T-cell (primary cell): ENCODE results near the gene NYNRIN. TPM values are rescaled to one million over a fixed set of nuclear protein-coding genes. Genes with fewer than 3 reads are reported as not detected.

Source experiments
- ATAC-seq, 4 experiments: fragments of 200-7000 bp in 3 of 4; fragments of 150-1000 bp in 1 of 4; cut with Tn5 transposase; replicated peaks in 1 of 4; 1 replicate in 3 of 4; 2 replicates in 1 of 4; pipeline ENCODE4 v1.10.0; 2021; ENCODE audit warnings: moderate library complexity in 3 of 4, mild to moderate bottlenecking in 2 of 4, moderate number of reproducible peaks in 1 of 4
- CTCF ChIA-PET, 2 donors: fragments of 300-600 bp; sonication (Branson Sonifier 250); formaldehyde crosslinking; loops; one replicate each; lab custom pipeline; 2022; ENCODE audit warnings: antibody characterized with exemption in 2 of 2; lab: Charles Lee
- POLR2A ChIA-PET, 2 donors: fragments of 300-600 bp; sonication (Branson Sonifier 250); formaldehyde crosslinking; loops; one replicate each; lab custom pipeline; 2022; ENCODE audit warnings: antibody characterized with exemption in 2 of 2; lab: Charles Lee
- DNase-seq, 35 experiments: peaks; one replicate each; pipeline versions ENCODE4 v3.0.0 to v3.0.0-alpha.2; 2013 to 2023
- H3K27ac ChIP-seq: one replicate; pipeline ENCODE4 v1.5.1; 2013; ENCODE audit warnings: low read length
- H3K27me3 ChIP-seq, 2 experiments: replicated peaks in 1 of 2; 1 replicate in 1 of 2; 2 replicates in 1 of 2; pipeline versions ENCODE4 v1.6.1 to v1.7.0; 2013; ENCODE audit warnings: low read length in 1 of 2, mixed read lengths in 1 of 2; ENCODE audit not compliant: control insufficient read depth in 2 of 2, insufficient read depth in 2 of 2; ENCODE audit errors: extremely low read depth in 1 of 2
- H3K36me3 ChIP-seq, 2 donors: 1 replicate in 1 of 2; 2 replicates in 1 of 2; pipeline versions ENCODE4 v1.6.1 to v1.7.0; 2013; ENCODE audit warnings: low read length in 1 of 2; ENCODE audit not compliant: control insufficient read depth in 2 of 2, insufficient read depth in 1 of 2; ENCODE audit errors: extremely low read depth in 1 of 2
- H3K4me1 ChIP-seq, 2 experiments: 1 replicate in 1 of 2; 2 replicates in 1 of 2; pipeline versions ENCODE4 v1.6.1 to v1.7.0; 2013; ENCODE audit warnings: low read length in 2 of 2, mixed read lengths in 1 of 2; ENCODE audit not compliant: insufficient read depth in 2 of 2, control insufficient read depth in 1 of 2; ENCODE audit errors: extremely low read depth in 1 of 2
- H3K4me3 ChIP-seq, 2 donors: 1 replicate in 1 of 2; 2 replicates in 1 of 2; pipeline versions ENCODE4 v1.5.1 to v1.7.0; 2013; ENCODE audit warnings: mild to moderate bottlenecking in 2 of 2, low read length in 1 of 2, moderate library complexity in 1 of 2; ENCODE audit not compliant: control insufficient read depth in 1 of 2; ENCODE audit errors: extremely low read depth in 1 of 2
- H3K9me3 ChIP-seq: 2 replicates; pipeline ENCODE4 v1.7.0; 2013
- H3K27ac Mint-ChIP-seq, 2 donors: one replicate each; pipeline ENCODE4 v1.8.0; 2020 to 2021; ENCODE audit warnings: mild to moderate bottlenecking in 2 of 2, mixed read lengths in 2 of 2
- H3K27me3 Mint-ChIP-seq, 2 donors: one replicate each; pipeline ENCODE4 v1.8.0; 2021 to 2022; ENCODE audit warnings: mixed read lengths in 2 of 2
- H3K36me3 Mint-ChIP-seq: one replicate; pipeline ENCODE4 v1.8.0; 2021; ENCODE audit warnings: mixed read lengths
- H3K4me1 Mint-ChIP-seq, 3 donors: one replicate each; pipeline ENCODE4 v1.8.0; 2020 to 2022; ENCODE audit warnings: mixed read lengths in 3 of 3, mild to moderate bottlenecking in 1 of 3
- H3K4me3 Mint-ChIP-seq, 3 donors: one replicate each; pipeline ENCODE4 v1.8.0; 2020 to 2022; ENCODE audit warnings: mild to moderate bottlenecking in 3 of 3, mixed read lengths in 3 of 3, moderate library complexity in 3 of 3
- H3K9me3 Mint-ChIP-seq, 3 donors: one replicate each; pipeline ENCODE4 v1.8.0; 2020 to 2022; ENCODE audit warnings: mixed read lengths in 3 of 3
- WGBS: methylation state at CpG from one replicate; pipeline ENCODE4 v1.1.5; 2013; ENCODE audit warnings: missing lambda C conversion rate; ENCODE audit not compliant: insufficient coverage; 5-methylcytosine and 5-hydroxymethylcytosine counted together
- total RNA-seq, 35 experiments: library from RNA in 6 of 35; stranded (reverse) in 6 of 35; fragments of 120-200 nt in 1 of 35; gene quantifications; one replicate each; pipeline versions ENCODE4 v1.2.1 to v1.2.4 and lab custom pipeline; 2013 to 2026

Gene NYNRIN
- total RNA-seq, 5 donors from 2014 or later (not counting 1 experiment from before 2014, with no cell fraction given), result 0.28 to 0.95 (median 0.61) TPM

DNA sequence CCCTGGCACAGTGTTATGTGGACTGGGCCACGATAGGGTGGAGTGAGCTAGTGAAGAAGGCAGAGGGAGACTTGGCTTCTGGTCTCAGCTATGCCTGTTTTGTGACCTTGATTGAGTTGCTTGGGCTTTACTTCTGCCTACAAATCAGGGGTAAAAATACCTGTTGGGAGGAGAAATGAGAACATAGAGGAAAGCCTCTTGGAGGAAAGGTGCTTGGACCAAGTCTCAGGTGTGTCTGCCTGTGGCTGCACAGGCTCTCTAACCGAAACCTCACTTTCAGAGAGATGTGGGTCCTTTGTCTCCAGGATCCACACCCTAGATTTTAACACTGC lies 38.9 kb downstream of the NYNRIN start:
- POLR2A ChIA-PET, result interaction anchor here in 1 of 2 donors (1.1 kb wide), 1 partner anchor 195 kb away, joined by 3 read pairs; the partner anchor contains the start of gene TINF2
- CTCF ChIA-PET, result interaction anchor here (0.7 to 3.9 kb wide), 9 partner anchors 12 to 217 kb away, joined by 3 to 44 read pairs (median 4); partner anchors contain the start of genes ADCY4 (in 1 of the 2), RIPK3 (in 1 of the 2) and TINF2 (in 1 of the 2)
- H3K4me1 ChIP-seq, result peaks cover 20 to 36% of the 10 kb centered on the region in 2 experiments
- H3K36me3 ChIP-seq, result peaks cover 3 to 78% of the 10 kb centered on the region in 2 donors
- H3K4me1 Mint-ChIP-seq, result peaks cover 56 to 79% (median 65%) of the 10 kb centered on the region in 3 donors
- peak overlapping the region; percentile 39 for H3K27ac ChIP-seq
- H3K4me3 ChIP-seq, result no peak overlapping the region
- no peaks in the 10 kb centered on the region for H3K9me3 Mint-ChIP-seq
- no peaks in the 10 kb centered on the region for H3K27me3 Mint-ChIP-seq
- no peaks in the 10 kb centered on the region for H3K27me3 ChIP-seq
- DNase-seq (no peak), ATAC-seq (no peak)
- WGBS, result 83% methylated on average over 2 of the region's 2 CpGs
- H3K4me3 Mint-ChIP-seq, result peak overlapping the region in 1 of 3 donors; percentile 64
- H3K27ac Mint-ChIP-seq, result peak overlapping the region; percentile 78 to 84
- no peaks in the 10 kb centered on the region for H3K9me3 ChIP-seq
- H3K36me3 Mint-ChIP-seq, result peaks cover 53% of the 10 kb centered on the region

DNA sequence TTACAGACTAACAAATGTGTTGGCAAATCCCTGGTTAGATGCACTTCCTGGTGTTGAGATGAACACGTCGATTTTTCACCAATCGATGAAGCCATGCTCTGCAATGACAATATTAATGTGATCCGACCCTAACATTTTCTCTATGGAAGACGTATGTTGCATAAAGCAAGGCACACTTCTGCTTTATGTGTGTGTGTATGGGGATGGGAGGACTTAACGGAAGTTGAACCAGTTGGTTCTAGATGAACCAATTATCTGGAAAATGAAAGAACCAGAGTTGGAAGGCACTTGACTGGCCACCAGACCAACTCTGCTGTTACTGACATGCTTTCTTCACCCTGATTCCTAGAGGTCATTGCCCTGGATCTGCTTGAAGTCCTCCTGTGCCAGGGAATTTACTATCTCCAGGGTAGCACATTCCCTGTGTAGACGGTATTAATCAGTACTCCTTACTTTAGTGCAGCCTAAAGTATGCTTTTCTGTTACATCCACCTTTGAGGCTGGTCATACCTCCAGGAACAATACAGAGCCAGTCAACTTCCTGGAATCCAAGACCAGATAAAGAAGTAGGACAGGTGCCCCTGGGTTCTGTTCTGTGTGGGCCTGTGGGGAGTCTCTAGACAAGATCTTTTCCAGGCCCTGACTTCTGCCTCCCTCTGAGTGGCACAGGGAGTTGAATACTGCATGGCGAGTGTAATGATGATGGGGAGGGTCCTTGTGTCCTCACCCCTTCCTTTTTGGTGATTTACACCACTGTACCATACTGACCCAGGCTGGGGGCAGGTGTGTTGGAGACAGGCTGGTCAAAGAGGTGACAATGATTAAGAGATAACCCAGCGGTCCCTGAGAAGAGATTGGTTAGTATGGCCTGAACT lies 39.7 kb downstream of the NYNRIN start:
- peaks cover 20 to 39% of the 10 kb centered on the region in 2 experiments for H3K4me1 ChIP-seq
- CTCF ChIA-PET, result interaction anchor here (1.0 to 3.9 kb wide), 5 partner anchors 99 to 196 kb away, joined by 3 to 44 read pairs (median 6); partner anchors contain the start of genes ADCY4 (in 1 of the 2), RIPK3 (in 1 of the 2) and TINF2 (in 1 of the 2)

DNA sequence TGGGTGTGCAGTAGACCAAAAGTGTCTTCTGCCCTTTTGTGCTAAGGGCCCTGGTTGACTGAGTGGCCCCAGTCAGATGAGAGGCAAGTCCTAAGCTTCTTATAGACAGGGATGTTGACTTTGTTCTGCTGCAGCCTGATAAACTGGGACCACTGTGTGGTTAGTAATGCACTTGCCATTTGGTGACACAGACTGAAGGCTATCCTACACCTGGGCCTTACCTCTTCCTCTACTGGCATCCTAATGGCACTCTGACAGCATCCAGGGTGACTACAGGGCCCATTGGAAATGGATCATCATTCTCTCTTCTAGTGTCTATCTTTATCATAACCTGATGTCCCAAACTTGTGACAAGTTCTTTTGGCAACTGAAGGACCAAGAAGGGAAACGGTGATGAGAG lies 40.5 kb downstream of the NYNRIN start:
- H3K4me3 ChIP-seq, result no peak overlapping the region
- no peaks in the 10 kb centered on the region for H3K9me3 ChIP-seq
- DNase-seq (no peak), ATAC-seq (no peak)
- no peaks in the 10 kb centered on the region for H3K27me3 Mint-ChIP-seq
- ChIA-PET CTCF (interaction anchor here in 1 of 2 donors (1.4 kb wide), 1 partner anchor 8 kb away, joined by 3 read pairs; no protein-coding TSS in a partner anchor), POLR2A (interaction anchor here in 1 of 2 donors (0.7 kb wide), 1 partner anchor 330 kb away, joined by 3 read pairs; no protein-coding TSS in a partner anchor)
- no peak overlapping the region for H3K4me3 Mint-ChIP-seq
- WGBS, result no CpG with 5 or more reads among the region's 1 CpG
- no peak overlapping the region for H3K27ac ChIP-seq
- peak overlapping the region in 1 of 2 donors; percentile 75 for H3K27ac Mint-ChIP-seq
- H3K4me1 Mint-ChIP-seq, result peaks cover 62 to 76% (median 66%) of the 10 kb centered on the region in 3 donors
- no peaks in the 10 kb centered on the region for H3K27me3 ChIP-seq
- H3K36me3 Mint-ChIP-seq, result peaks cover 43% of the 10 kb centered on the region
- H3K36me3 ChIP-seq, result peaks cover 2 to 62% of the 10 kb centered on the region in 2 donors
- peaks cover 20 to 40% of the 10 kb centered on the region in 2 experiments for H3K4me1 ChIP-seq
- H3K9me3 Mint-ChIP-seq, result peaks cover 0 to 4% (median 0%) of the 10 kb centered on the region in 3 donors

More for the DNA sequence above, 39.7 kb downstream of the NYNRIN start:
- WGBS, result 61% methylated on average over 5 of the region's 9 CpGs
- Mint-ChIP-seq H3K27ac (peak overlapping the region; percentile 57 to 78), H3K4me3 (no peak overlapping the region), H3K9me3 (peaks cover 0 to 2% (median 0%) of the 10 kb centered on the region in 3 donors), H3K36me3 (peaks cover 48% of the 10 kb centered on the region), H3K4me1 (peaks cover 57 to 79% (median 66%) of the 10 kb centered on the region in 3 donors), H3K27me3 (no peaks in the 10 kb centered on the region)
- H3K27me3 ChIP-seq, result no peaks in the 10 kb centered on the region
- no peak for ATAC-seq
- POLR2A ChIA-PET, result interaction anchor here in 1 of 2 donors (0.6 to 1.1 kb wide), 2 partner anchors 8 to 196 kb away, joined by 3 read pairs; partner anchors contain the start of gene TINF2
- no peak for DNase-seq
- peaks cover 2 to 70% of the 10 kb centered on the region in 2 donors for H3K36me3 ChIP-seq
- H3K27ac ChIP-seq, result no peak overlapping the region
- no peak overlapping the region for H3K4me3 ChIP-seq
- no peaks in the 10 kb centered on the region for H3K9me3 ChIP-seq

DNA sequence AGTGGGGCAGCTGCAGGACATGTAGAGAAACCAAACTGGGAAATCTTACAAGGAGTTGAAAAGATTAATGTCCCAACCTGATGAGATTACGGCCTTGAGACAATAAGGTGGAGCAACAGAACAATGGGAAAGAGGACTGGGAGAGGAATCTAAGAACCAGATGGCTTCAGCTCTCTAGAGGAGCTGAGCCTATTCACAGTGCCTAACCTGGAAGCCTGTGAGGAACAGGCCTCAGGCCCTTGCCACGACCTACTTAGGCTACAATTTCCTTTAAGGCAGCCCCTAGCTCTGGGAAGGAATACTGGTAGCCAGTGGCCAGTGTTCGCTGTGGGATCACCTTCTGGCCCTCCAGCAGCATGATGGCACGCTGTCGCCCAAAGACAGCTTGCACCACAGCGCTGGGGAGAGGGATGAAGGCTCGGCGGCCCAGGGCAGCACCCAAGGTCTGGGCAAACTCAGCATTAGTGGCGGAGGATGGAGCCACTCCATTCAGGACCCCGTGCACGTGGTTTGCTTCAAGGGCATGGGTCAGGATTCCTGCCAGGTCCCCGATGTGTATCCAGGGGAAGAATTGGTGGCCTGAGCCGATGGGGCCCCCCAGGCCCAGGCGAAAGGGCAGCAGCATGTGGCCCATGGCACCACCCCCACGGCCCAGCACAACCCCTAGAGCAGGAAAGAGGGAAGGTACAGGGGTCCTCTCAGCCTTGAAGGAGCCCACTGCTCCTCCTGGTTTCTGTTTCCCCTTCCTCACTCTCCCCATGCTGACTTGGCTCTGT lies 41.2 kb downstream of the NYNRIN start:
- Histone ChIP-seq H3K27me3 (no peaks in the 10 kb centered on the region), H3K9me3 (no peaks in the 10 kb centered on the region), H3K27ac (no peak overlapping the region), H3K4me1 (peaks cover 20 to 40% of the 10 kb centered on the region in 2 experiments), H3K36me3 (peaks cover 2 to 56% of the 10 kb centered on the region in 2 donors), H3K4me3 (no peak overlapping the region)
- ATAC-seq (no peak), DNase-seq (no peak)
- 93% methylated on average over 12 of the region's 15 CpGs for WGBS
- peak overlapping the region in 2 of 3 donors; percentile 26 to 35 for H3K4me3 Mint-ChIP-seq
- H3K27me3 Mint-ChIP-seq, result no peaks in the 10 kb centered on the region
- ChIA-PET POLR2A (interaction anchor here in 1 of 2 donors (0.8 kb wide), 1 partner anchor 9 kb away, joined by 3 read pairs; no protein-coding TSS in a partner anchor), CTCF (interaction anchor here in 1 of 2 donors (1.4 kb wide), 1 partner anchor 8 kb away, joined by 3 read pairs; no protein-coding TSS in a partner anchor)
- H3K36me3 Mint-ChIP-seq, result peaks cover 41% of the 10 kb centered on the region
- peaks cover 0 to 4% (median 0%) of the 10 kb centered on the region in 3 donors for H3K9me3 Mint-ChIP-seq
- H3K4me1 Mint-ChIP-seq, result peaks cover 56 to 74% (median 66%) of the 10 kb centered on the region in 3 donors
- peak overlapping the region; percentile 7 to 57 for H3K27ac Mint-ChIP-seq

DNA sequence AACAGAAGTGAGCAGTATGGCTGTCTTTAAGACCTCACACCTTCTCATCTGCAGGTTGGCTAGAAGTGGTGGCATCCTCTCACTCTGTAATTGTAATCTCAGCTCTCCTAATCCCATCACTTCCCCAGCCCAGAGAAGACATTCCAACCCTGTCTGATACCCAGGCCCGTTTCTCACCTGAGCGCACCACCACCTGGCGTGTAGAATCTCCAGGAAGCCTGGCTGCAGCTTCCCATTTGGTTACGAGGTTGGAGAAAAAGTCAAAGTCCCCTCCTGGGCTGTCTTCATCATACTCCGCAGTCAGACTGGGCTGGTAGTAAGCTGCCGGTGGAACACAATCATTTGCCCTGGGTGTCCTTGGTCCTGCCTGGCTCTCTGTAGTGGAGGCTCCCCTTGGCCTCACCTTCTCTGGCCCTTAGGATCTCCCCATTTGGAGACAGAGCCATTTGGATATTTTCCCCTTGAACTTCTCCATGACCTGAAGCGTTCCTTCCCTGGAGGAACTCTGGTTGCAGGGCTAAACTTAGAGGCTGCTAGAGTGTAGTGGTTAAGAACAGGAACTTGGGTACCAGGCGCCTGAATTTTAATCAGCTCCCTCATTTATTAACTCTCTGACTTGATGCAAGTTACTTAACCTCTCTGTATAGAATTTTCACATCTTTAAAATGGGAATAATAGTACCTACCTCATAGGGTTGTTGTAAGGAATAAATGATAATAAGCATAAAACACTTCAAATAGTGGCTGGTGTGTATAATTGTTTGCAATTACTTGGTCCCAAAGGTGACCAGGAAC lies 42.0 kb downstream of the NYNRIN start:
- peaks cover 0 to 4% (median 0%) of the 10 kb centered on the region in 3 donors for H3K9me3 Mint-ChIP-seq
- no peaks in the 10 kb centered on the region for H3K27me3 Mint-ChIP-seq
- peaks cover 2 to 55% of the 10 kb centered on the region in 2 donors for H3K36me3 ChIP-seq
- ChIA-PET POLR2A (interaction anchor here in 1 of 2 donors (0.8 to 1.5 kb wide), 2 partner anchors 10 kb away, joined by 3 to 11 read pairs; no protein-coding TSS in a partner anchor), CTCF (interaction anchor here (0.6 to 3.1 kb wide), 5 partner anchors 9 to 211 kb away, joined by 3 to 22 read pairs (median 4); partner anchors contain the start of gene KHNYN (in 1 of the 2))
- H3K4me3 ChIP-seq, result no peak overlapping the region
- no peak for DNase-seq
- peak overlapping the region; percentile 95 for H3K27ac ChIP-seq
- H3K4me1 ChIP-seq, result peaks cover 20 to 40% of the 10 kb centered on the region in 2 experiments
- H3K4me1 Mint-ChIP-seq, result peaks cover 56 to 66% (median 65%) of the 10 kb centered on the region in 3 donors
- peaks cover 33% of the 10 kb centered on the region for H3K36me3 Mint-ChIP-seq
- peak overlapping the region; percentile 99 for H3K27ac Mint-ChIP-seq
- WGBS, result 87% methylated on average over 6 of the region's 8 CpGs
- no peaks in the 10 kb centered on the region for H3K9me3 ChIP-seq
- no peak for ATAC-seq
- peak overlapping the region; percentile 96 to 100 (median 97) for H3K4me3 Mint-ChIP-seq
- no peaks in the 10 kb centered on the region for H3K27me3 ChIP-seq
